ENCODE data around the gene MACROD2.

The MACROD2 gene

DNA sequence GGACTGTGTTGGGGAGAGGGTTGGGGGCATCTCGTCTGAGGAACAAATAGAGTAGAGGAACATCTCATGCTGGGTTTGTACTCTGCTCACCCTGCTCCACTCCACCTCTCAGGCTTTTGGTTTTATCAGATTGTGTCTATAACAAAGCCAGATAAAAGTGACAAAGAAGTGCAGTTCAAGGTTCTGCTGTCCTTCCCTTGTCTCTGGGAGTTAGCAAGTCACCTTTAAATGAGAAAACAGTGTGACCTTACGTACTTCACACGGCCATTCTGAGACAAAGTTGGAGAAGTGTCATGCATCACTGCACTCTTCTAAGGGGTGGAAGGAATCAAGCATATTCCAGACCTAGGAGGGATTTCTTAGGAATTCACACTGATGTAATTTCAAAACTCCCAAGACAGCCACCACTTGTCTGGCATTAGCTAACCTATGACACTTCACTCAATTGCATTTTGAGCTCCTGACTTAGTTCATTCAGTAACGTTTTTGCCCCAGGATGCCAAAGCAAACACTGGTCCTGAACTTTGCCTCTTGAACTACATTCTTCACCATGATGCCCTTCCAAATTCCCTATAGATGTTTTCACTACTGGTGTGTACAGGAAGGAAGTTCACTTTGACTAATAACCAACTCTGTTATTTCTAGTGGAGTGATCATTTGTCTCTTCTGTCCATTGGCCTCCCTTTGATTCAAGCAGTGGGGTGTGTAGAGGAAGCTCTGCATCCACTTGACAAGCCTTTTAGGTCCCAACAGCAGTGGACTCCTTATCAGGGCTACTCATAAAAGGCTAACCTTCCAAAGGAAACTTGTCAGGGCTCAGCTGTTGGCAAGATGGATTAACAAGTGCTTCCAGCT lies 989.7 kb downstream of the MACROD2 start:
- TF ChIP-seq, protein P1, sequence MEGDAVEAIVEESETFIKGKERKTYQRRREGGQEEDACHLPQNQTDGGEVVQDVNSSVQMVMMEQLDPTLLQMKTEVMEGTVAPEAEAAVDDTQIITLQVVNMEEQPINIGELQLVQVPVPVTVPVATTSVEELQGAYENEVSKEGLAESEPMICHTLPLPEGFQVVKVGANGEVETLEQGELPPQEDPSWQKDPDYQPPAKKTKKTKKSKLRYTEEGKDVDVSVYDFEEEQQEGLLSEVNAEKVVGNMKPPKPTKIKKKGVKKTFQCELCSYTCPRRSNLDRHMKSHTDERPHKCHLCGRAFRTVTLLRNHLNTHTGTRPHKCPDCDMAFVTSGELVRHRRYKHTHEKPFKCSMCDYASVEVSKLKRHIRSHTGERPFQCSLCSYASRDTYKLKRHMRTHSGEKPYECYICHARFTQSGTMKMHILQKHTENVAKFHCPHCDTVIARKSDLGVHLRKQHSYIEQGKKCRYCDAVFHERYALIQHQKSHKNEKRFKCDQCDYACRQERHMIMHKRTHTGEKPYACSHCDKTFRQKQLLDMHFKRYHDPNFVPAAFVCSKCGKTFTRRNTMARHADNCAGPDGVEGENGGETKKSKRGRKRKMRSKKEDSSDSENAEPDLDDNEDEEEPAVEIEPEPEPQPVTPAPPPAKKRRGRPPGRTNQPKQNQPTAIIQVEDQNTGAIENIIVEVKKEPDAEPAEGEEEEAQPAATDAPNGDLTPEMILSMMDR (IDR thresholded peaks at IDR 0.05; ENCODE audit: insufficient read depth, low read length, poor library complexity, severe bottlenecking): no peak
- no peaks in the 10 kb centered on the region for H3K27me3 ChIP-seq (replicated peaks; ENCODE audit: control insufficient read depth, insufficient read depth, low read length)
- H3K36me3 ChIP-seq (ENCODE audit: control insufficient read depth, insufficient read depth, low read length): no peaks in the 10 kb centered on the region
- H3K4me3 ChIP-seq (replicated peaks; ENCODE audit: low read depth, low read length): no peak overlapping the region
- DNase-seq (ENCODE audit: extremely low read depth, insufficient read length): no peak

DNA sequence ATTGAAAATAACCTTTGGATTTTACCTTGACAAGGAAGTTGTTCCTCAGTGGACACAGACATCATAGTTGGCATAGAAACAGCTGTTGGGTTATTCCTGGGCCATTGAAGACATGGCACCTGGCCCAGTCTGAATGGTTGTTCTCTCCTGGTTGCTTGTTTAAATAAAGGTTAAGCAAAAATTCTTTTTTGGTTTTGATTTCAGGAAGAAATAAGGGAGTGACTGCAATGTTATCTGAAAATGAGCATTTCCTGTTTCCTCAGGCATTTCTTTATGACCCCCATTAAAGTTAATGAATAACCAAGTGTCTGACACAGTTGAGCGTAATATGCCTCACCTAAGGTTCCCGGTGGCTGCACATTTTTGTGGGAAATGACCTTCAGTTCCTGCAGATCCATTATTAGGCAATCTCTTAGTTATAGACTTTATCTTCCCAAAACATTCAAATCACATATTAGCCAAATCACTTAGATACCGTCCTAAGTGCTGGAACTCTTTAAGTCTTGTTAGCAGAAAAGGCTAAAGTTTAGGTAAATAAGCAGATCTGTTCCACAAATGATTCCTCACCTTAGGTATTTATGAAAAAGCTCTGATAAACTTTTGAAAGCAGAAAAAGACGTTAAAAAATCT lies 990.8 kb downstream of the MACROD2 start:
- Histone ChIP-seq H3K27me3 (replicated peaks; ENCODE audit: control insufficient read depth, insufficient read depth, low read length) (no peaks in the 10 kb centered on the region), H3K36me3 (ENCODE audit: control insufficient read depth, insufficient read depth, low read length) (no peaks in the 10 kb centered on the region), H3K4me3 (replicated peaks; ENCODE audit: low read depth, low read length) (no peak overlapping the region)
- no peak for DNase-seq (ENCODE audit: extremely low read depth, insufficient read length)
- TF ChIP-seq, protein P1 (IDR thresholded peaks at IDR 0.05; ENCODE audit: insufficient read depth, low read length, poor library complexity, severe bottlenecking): no peak

DNA sequence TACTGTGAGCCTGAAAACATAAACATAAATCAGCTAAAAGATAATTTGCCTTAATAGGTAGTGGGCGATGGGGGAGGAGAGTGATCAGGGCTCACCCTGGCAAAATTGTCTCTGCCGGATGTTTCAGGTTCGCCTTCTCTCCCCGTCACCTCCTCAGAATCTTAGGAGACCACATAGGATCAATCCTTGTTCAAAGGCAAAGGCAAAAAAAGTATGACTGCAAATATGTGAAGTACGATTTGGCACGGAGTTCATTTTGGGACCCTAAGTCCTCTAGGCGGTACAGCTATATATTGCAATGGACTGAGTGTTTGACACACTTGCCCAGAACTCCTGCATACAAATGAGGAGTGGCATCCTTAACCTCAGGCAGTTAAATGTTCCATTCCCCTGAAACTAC lies 991.3 kb downstream of the MACROD2 start:
- TF ChIP-seq, protein P1 (IDR thresholded peaks at IDR 0.05; ENCODE audit: insufficient read depth, low read length, poor library complexity, severe bottlenecking): no peak
- Histone ChIP-seq H3K4me3 (replicated peaks; ENCODE audit: low read depth, low read length) (no peak overlapping the region), H3K36me3 (ENCODE audit: control insufficient read depth, insufficient read depth, low read length) (no peaks in the 10 kb centered on the region), H3K27me3 (replicated peaks; ENCODE audit: control insufficient read depth, insufficient read depth, low read length) (no peaks in the 10 kb centered on the region)
- no peak for DNase-seq (ENCODE audit: extremely low read depth, insufficient read length)

DNA sequence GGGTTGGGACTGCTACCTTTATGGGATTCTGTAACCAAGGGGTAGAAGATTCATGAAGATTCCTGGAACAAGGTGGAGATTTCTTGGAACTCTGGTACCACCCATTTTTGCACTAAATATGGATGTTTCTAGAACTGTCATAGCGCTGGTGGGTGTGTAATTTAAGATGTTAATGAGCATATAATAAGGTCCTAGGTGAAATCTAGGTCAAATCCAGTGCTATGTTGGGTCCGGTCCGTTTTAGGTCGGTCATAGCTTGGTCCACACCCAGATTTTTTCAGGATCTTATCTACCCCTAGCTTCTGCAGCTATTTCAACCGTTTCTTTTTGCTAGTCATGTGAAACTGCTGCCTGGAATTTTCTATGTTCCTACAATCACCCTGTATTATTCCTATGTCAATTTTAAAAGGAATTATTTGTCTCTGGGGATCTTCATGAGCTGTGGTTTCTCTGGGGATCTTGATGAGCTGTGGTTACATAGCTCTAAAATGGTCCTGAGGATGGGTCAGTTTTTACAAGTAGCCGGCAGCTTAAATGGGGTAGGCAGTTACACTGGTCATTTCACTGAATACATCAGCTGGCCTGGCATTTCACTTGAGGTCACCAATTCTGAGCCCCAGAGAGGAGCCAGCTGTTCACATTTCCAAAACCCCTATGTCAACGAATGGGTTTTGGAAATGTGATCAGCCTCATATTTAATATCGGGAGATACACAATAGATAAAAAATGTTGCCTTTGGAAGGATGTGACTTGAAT lies 994.4 kb downstream of the MACROD2 start:
- Histone ChIP-seq H3K27me3 (replicated peaks; ENCODE audit: control insufficient read depth, insufficient read depth, low read length) (no peaks in the 10 kb centered on the region), H3K4me3 (replicated peaks; ENCODE audit: low read depth, low read length) (no peak overlapping the region), H3K36me3 (ENCODE audit: control insufficient read depth, insufficient read depth, low read length) (no peaks in the 10 kb centered on the region)
- DNase-seq (ENCODE audit: extremely low read depth, insufficient read length): no peak
- TF ChIP-seq, protein P1 (IDR thresholded peaks at IDR 0.05; ENCODE audit: insufficient read depth, low read length, poor library complexity, severe bottlenecking): no peak

DNA sequence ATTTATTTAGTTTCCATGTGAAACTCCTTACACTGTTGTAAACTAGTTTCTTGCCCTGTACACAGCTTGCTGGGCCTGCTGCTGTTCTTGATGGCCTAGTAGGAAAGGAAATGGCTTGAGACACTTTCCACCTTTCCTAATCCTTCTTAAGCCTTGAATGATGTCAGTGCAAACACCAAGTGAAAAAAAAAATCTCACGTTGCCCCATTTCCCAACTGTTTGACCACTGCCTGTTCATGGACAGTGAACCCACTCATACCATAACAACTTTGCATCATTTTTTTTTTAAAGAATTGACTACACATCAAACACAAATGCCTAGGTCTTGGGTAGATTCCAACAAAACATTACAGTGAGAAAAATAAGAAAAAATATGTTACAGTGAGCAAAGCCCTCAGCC lies 995.7 kb downstream of the MACROD2 start:
- TF ChIP-seq, protein P1 (IDR thresholded peaks at IDR 0.05; ENCODE audit: insufficient read depth, low read length, poor library complexity, severe bottlenecking): no peak
- Histone ChIP-seq H3K27me3 (replicated peaks; ENCODE audit: control insufficient read depth, insufficient read depth, low read length) (no peaks in the 10 kb centered on the region), H3K36me3 (ENCODE audit: control insufficient read depth, insufficient read depth, low read length) (no peaks in the 10 kb centered on the region), H3K4me3 (replicated peaks; ENCODE audit: low read depth, low read length) (no peak overlapping the region)
- DNase-seq (ENCODE audit: extremely low read depth, insufficient read length): no peak

Measured in GM06990 (cell line).